HG03139 (cell line): ENCODE data around the gene MAZ.

ENCODE experiments used
- ATAC-seq: cut with Tn5 transposase; IDR thresholded peaks from one replicate; pipeline ENCODE4 v1.9.1; 2021; ENCODE audit not compliant: unreplicated experiment

MAZ gene

GRCh38 chr16:29850998-29851397, 44.7 kb downstream of the MAZ start:
- ATAC-seq: no peak

GRCh38 chr16:29852654-29853053, 46.3 kb downstream of the MAZ start:
- no peak for ATAC-seq

GRCh38 chr16:29854520-29855100, 48.3 kb downstream of the MAZ start:
- no peak for ATAC-seq

GRCh38 chr16:29857133-29857760, 50.9 kb downstream of the MAZ start:
- no peak for ATAC-seq

- no peak for ATAC-seq
Measured at GRCh38 chr16:29858149-29858849, 52.0 kb downstream of the MAZ start.

GRCh38 chr16:29858974-29859373, 52.6 kb downstream of the MAZ start:
- ATAC-seq: no peak

GRCh38 chr16:29860218-29860617, 53.9 kb downstream of the MAZ start:
- ATAC-seq: no peak
